ENCODE data around the gene C1orf74. TPM values are rescaled to one million over a fixed set of nuclear protein-coding genes. Genes with fewer than 3 reads are reported as not detected.

The C1orf74 gene
- total RNA-seq, 1 experiment from 2014 or later = 4.6 TPM

- no peak for TF ChIP-seq ZNF425 (CRISPR knock-in tag; conservative IDR thresholded peaks at IDR 0.05)
- peak; percentile 78 for TF ChIP-seq GABPB1 (CRISPR knock-in tag; IDR thresholded peaks at IDR 0.05)
- TF ChIP-seq JAZF1 (CRISPR knock-in tag; IDR thresholded peaks at IDR 0.05) = no peak
- TF ChIP-seq ZNF512 (CRISPR knock-in tag; IDR thresholded peaks at IDR 0.05; ENCODE audit: borderline replicate concordance) = no peak
- no peak for TF ChIP-seq AFF4 (CRISPR knock-in tag; IDR thresholded peaks at IDR 0.05; ENCODE audit: borderline replicate concordance)
- no peak for TF ChIP-seq NR2C2 (CRISPR knock-in tag; IDR thresholded peaks at IDR 0.05)
- TF ChIP-seq ARID4B (CRISPR knock-in tag; IDR thresholded peaks at IDR 0.05; ENCODE audit: borderline replicate concordance) = no peak
- TF ChIP-seq OVOL2 (CRISPR knock-in tag; IDR thresholded peaks at IDR 0.05; ENCODE audit: borderline replicate concordance) = no peak
- no peak for TF ChIP-seq CDX4 (CRISPR knock-in tag; IDR thresholded peaks at IDR 0.05; ENCODE audit: borderline replicate concordance)
- TF ChIP-seq PRDM15 (CRISPR knock-in tag; IDR thresholded peaks at IDR 0.05) = no peak
- TF ChIP-seq AR (CRISPR knock-in tag; IDR thresholded peaks at IDR 0.05) = no peak
- TF ChIP-seq FOXK1 (CRISPR knock-in tag; IDR thresholded peaks at IDR 0.05) = 0 out of 2 replicates have a peak, but pooled peaks have one; percentile 34
- no peak for TF ChIP-seq ZNF423 (CRISPR knock-in tag; IDR thresholded peaks at IDR 0.05)
- TF ChIP-seq GRHL2 (CRISPR knock-in tag; IDR thresholded peaks at IDR 0.05; ENCODE audit: insufficient replicate concordance, severe bottlenecking) = no peak
- no peak for TF ChIP-seq SMAD3 (CRISPR knock-in tag; IDR thresholded peaks at IDR 0.05; ENCODE audit: borderline replicate concordance)
- TF ChIP-seq ZNF317 (CRISPR knock-in tag; IDR thresholded peaks at IDR 0.05; ENCODE audit: borderline replicate concordance, low read depth) = no peak
- no peak for TF ChIP-seq MLX (CRISPR knock-in tag; IDR thresholded peaks at IDR 0.05)
Observed at GRCh38 chr1:209747580-209748262, 36.6 kb downstream of the C1orf74 start (continued).

Measured in WTC11 (cell line).